Muscle layer of duodenum (tissue), 2 donors: ENCODE results near the gene HOXD4.
A peak's percentile ranks its signal among the peaks of the same experiment; 100 is the strongest.

Experiments
- H3K27ac ChIP-seq: one replicate; pipeline ENCODE4 v1.7.0; 2013; ENCODE audit warnings: mild to moderate bottlenecking, low read length
- H3K27me3 ChIP-seq: one replicate; pipeline ENCODE4 v1.7.0; 2013; ENCODE audit warnings: low read depth, mild to moderate bottlenecking, control low read depth, low read length
- H3K36me3 ChIP-seq, 2 donors: one replicate each; pipeline ENCODE4 v1.7.0; 2013; ENCODE audit warnings: low read length in 2 of 2, control low read depth in 1 of 2, mild to moderate bottlenecking in 1 of 2; ENCODE audit not compliant: insufficient read depth in 2 of 2, control insufficient read depth in 1 of 2
- H3K4me1 ChIP-seq, 2 donors: one replicate each; pipeline ENCODE4 v1.7.0; 2013; ENCODE audit warnings: low read length in 2 of 2, mild to moderate bottlenecking in 2 of 2, control low read depth in 1 of 2, moderate library complexity in 1 of 2; ENCODE audit not compliant: insufficient read depth in 2 of 2, control insufficient read depth in 1 of 2
- H3K4me3 ChIP-seq, 2 donors: one replicate each; pipeline ENCODE4 v1.7.0; 2013; ENCODE audit warnings: low read length in 2 of 2, low read depth in 1 of 2, mild to moderate bottlenecking in 1 of 2
- H3K9me3 ChIP-seq, 2 donors: one replicate each; pipeline ENCODE4 v1.7.0; 2013; ENCODE audit warnings: low read length in 2 of 2, control low read depth in 1 of 2, mild to moderate bottlenecking in 1 of 2; ENCODE audit not compliant: control insufficient read depth in 1 of 2
- donor health status: healthy.

Gene HOXD4

GRCh38 chr2:176181551-176181950, 30.2 kb downstream of the HOXD4 start:
- Histone ChIP-seq H3K4me1 (peaks cover 0 to 12% of the 10 kb centered on the region in 2 donors), H3K27me3 (peaks cover 33% of the 10 kb centered on the region), H3K9me3 (no peaks in the 10 kb centered on the region)

GRCh38 chr2:176182671-176183070, 31.3 kb downstream of the HOXD4 start:
- no peaks in the 10 kb centered on the region for H3K36me3 ChIP-seq
- H3K27ac ChIP-seq = no peak overlapping the region
- H3K27me3 ChIP-seq = peaks cover 25% of the 10 kb centered on the region

More at GRCh38 chr2:176181551-176181950, 30.2 kb downstream of the HOXD4 start:
- H3K27ac ChIP-seq = no peak overlapping the region
- no peaks in the 10 kb centered on the region for H3K36me3 ChIP-seq
- H3K4me3 ChIP-seq = no peak overlapping the region

GRCh38 chr2:176184749-176185148, 33.4 kb downstream of the HOXD4 start:
- H3K9me3 ChIP-seq = no peaks in the 10 kb centered on the region
- H3K36me3 ChIP-seq = no peaks in the 10 kb centered on the region
- no peak overlapping the region for H3K27ac ChIP-seq
- H3K4me3 ChIP-seq = no peak overlapping the region
- H3K4me1 ChIP-seq = peaks cover 0 to 17% of the 10 kb centered on the region in 2 donors
- peaks cover 24% of the 10 kb centered on the region for H3K27me3 ChIP-seq

More at GRCh38 chr2:176182671-176183070, 31.3 kb downstream of the HOXD4 start:
- no peak overlapping the region for H3K4me3 ChIP-seq
- peaks cover 0 to 11% of the 10 kb centered on the region in 2 donors for H3K4me1 ChIP-seq
- no peaks in the 10 kb centered on the region for H3K9me3 ChIP-seq

- Histone ChIP-seq H3K4me3 (no peak overlapping the region), H3K4me1 (peaks cover 0 to 23% of the 10 kb centered on the region in 2 donors), H3K27me3 (peaks cover 27% of the 10 kb centered on the region), H3K27ac (no peak overlapping the region), H3K9me3 (no peaks in the 10 kb centered on the region), H3K36me3 (no peaks in the 10 kb centered on the region)
These were observed 34.7 kb downstream of the HOXD4 start for GRCh38 chr2:176186024-176186423.

GRCh38 chr2:176187200-176187898, 36.0 kb downstream of the HOXD4 start:
- Histone ChIP-seq H3K4me3 (peak overlapping the region; percentile 75 to 90), H3K36me3 (no peaks in the 10 kb centered on the region), H3K27me3 (peaks cover 33% of the 10 kb centered on the region), H3K27ac (no peak overlapping the region), H3K9me3 (no peaks in the 10 kb centered on the region), H3K4me1 (peaks cover 0 to 23% of the 10 kb centered on the region in 2 donors)

GRCh38 chr2:176187899-176188773, 36.8 kb downstream of the HOXD4 start, which contains the start of gene HOXD1:
HOXD1 (plus strand) TSS chr2:176188668; CDS start chr2:176188802, 134 bp downstream.
- Histone ChIP-seq H3K36me3 (no peaks in the 10 kb centered on the region), H3K27me3 (peaks cover 33% of the 10 kb centered on the region), H3K4me1 (peaks cover 0 to 23% of the 10 kb centered on the region in 2 donors), H3K4me3 (peak within 1 kb of the TSS; percentile 75 to 90), H3K9me3 (no peaks in the 10 kb centered on the region), H3K27ac (no peak within 1 kb of the TSS)

GRCh38 chr2:176188774-176189680, 37.7 kb downstream of the HOXD4 start:
- peaks cover 0 to 23% of the 10 kb centered on the region in 2 donors for H3K4me1 ChIP-seq
- H3K9me3 ChIP-seq = no peaks in the 10 kb centered on the region
- H3K4me3 ChIP-seq = peak overlapping the region; percentile 75 to 90
- no peak overlapping the region for H3K27ac ChIP-seq
- H3K27me3 ChIP-seq = peaks cover 33% of the 10 kb centered on the region
- no peaks in the 10 kb centered on the region for H3K36me3 ChIP-seq

GRCh38 chr2:176189681-176190641, 38.6 kb downstream of the HOXD4 start:
- Histone ChIP-seq H3K36me3 (no peaks in the 10 kb centered on the region), H3K9me3 (no peaks in the 10 kb centered on the region), H3K4me1 (peaks cover 0 to 23% of the 10 kb centered on the region in 2 donors), H3K27ac (no peak overlapping the region), H3K27me3 (peaks cover 33% of the 10 kb centered on the region), H3K4me3 (peak overlapping the region; percentile 38 to 90)

GRCh38 chr2:176192351-176192750, 41.0 kb downstream of the HOXD4 start:
- Histone ChIP-seq H3K36me3 (no peaks in the 10 kb centered on the region), H3K4me1 (peaks cover 0 to 23% of the 10 kb centered on the region in 2 donors), H3K4me3 (no peak overlapping the region), H3K9me3 (no peaks in the 10 kb centered on the region), H3K27ac (no peak overlapping the region), H3K27me3 (peaks cover 33% of the 10 kb centered on the region)

- peaks cover 0 to 23% of the 10 kb centered on the region in 2 donors for H3K4me1 ChIP-seq
- no peak overlapping the region for H3K27ac ChIP-seq
- H3K9me3 ChIP-seq = no peaks in the 10 kb centered on the region
- no peaks in the 10 kb centered on the region for H3K36me3 ChIP-seq
- H3K4me3 ChIP-seq = no peak overlapping the region
- H3K27me3 ChIP-seq = peaks cover 28% of the 10 kb centered on the region
These were observed 41.7 kb downstream of the HOXD4 start for GRCh38 chr2:176193048-176193447.
